Endothelial cell of umbilical vein (primary cell): ENCODE measurements around the gene ZSWIM6. TPM values are rescaled to one million over a fixed set of nuclear protein-coding genes. Genes with fewer than 3 reads are reported as not detected.
"Not testable (repeated sequence)": the region's sequence is repeated elsewhere in the genome, so short reads cannot be mapped to it uniquely, and the experiment has no call there.

Experiments used
- BruUV-seq: library from RNA; stranded (reverse); fragments of 400-500 nt; replicated peaks from 2 replicates; lab custom pipeline; 2021; lab: Mats Ljungman, UMichigan
- CTCF ChIA-PET: fragments of 300-600, 350-600 bp; sonication (Branson Sonifier 250); formaldehyde crosslinking; loops from one replicate; lab custom pipeline; 2021; ENCODE audit warnings: antibody characterized with exemption, inconsistent platforms; lab: Charles Lee
- POLR2A ChIA-PET: fragments of 300-600, 350-600 bp; sonication (Branson Sonifier 250); formaldehyde crosslinking; loops from one replicate; lab custom pipeline; 2021; ENCODE audit warnings: antibody characterized with exemption, inconsistent platforms; lab: Charles Lee
- DNase-seq: peaks from one replicate; pipeline ENCODE4 v3.0.0-alpha.2; 2011; ENCODE audit warnings: low read depth, low spot score
- FAIRE-seq: peaks from 2 replicates; lab custom pipeline; 2011; peaks lifted over from hg19 to GRCh38; lab: Jason Lieb, UNC
- H2AFZ ChIP-seq: 2 replicates; pipeline ENCODE4 v1.6.0; 2012; ENCODE audit warnings: low read depth, low read length, control low read depth, inconsistent platforms
- H3K27ac ChIP-seq: 2 replicates; pipeline ENCODE4 v1.5.1; 2011; ENCODE audit warnings: low read depth, mild to moderate bottlenecking, control low read depth, low read length, moderate library complexity; ENCODE audit not compliant: insufficient read depth
- H3K27me3 ChIP-seq, 2 experiments: 2 replicates each; pipeline versions ENCODE4 v1.6.0 to v1.6.1; 2011; ENCODE audit warnings: low read length in 2 of 2, mixed read lengths in 1 of 2; ENCODE audit not compliant: control insufficient read depth in 2 of 2, insufficient read depth in 2 of 2
- H3K36me3 ChIP-seq, 2 experiments: 2 replicates in 1 of 2; 3 replicates in 1 of 2; pipeline ENCODE4 v1.5.1; 2011; ENCODE audit warnings: low read length in 2 of 2, mild to moderate bottlenecking in 1 of 2, moderate library complexity in 1 of 2; ENCODE audit not compliant: control insufficient read depth in 2 of 2, insufficient read depth in 2 of 2; ENCODE audit errors: extremely low read depth in 1 of 2
- H3K4me1 ChIP-seq: 3 replicates; pipeline ENCODE4 v1.5.1; 2011; ENCODE audit warnings: mild to moderate bottlenecking, low read length; ENCODE audit not compliant: control insufficient read depth, insufficient read depth; ENCODE audit errors: extremely low read depth
- H3K4me2 ChIP-seq: 2 replicates; pipeline ENCODE4 v1.6.1; 2011; ENCODE audit warnings: low read length, control low read depth, mixed read lengths; ENCODE audit not compliant: insufficient read depth
- H3K4me3 ChIP-seq, 3 experiments: fragments of 200-600 bp in 1 of 3; sonication (generic), shearing (Covaris generic) in 1 of 3; replicated peaks in 1 of 3; 2 replicates each; pipeline ENCODE4 v1.5.1; 2011 to 2016; ENCODE audit warnings: control low read depth in 3 of 3, low read length in 3 of 3, mild to moderate bottlenecking in 2 of 3, inconsistent platforms in 1 of 3, low read depth in 1 of 3, moderate library complexity in 1 of 3; ENCODE audit not compliant: insufficient read depth in 1 of 3
- H3K79me2 ChIP-seq: 2 replicates; pipeline ENCODE4 v1.6.0; 2012; ENCODE audit warnings: low read length, inconsistent platforms; ENCODE audit not compliant: control insufficient read depth, insufficient read depth
- H3K9ac ChIP-seq: replicated peaks from 2 replicates; pipeline ENCODE3; 2011; ENCODE audit warnings: low read length, control low read depth; ENCODE audit not compliant: insufficient read depth; ENCODE audit errors: extremely low read depth
- H3K9me1 ChIP-seq: replicated peaks from 3 replicates; pipeline ENCODE4 v1.6.0; 2011; ENCODE audit warnings: mild to moderate bottlenecking, low read length; ENCODE audit not compliant: control insufficient read depth, insufficient read depth; ENCODE audit errors: extremely low read depth
- H3K9me3 ChIP-seq: replicated peaks from 2 replicates; pipeline ENCODE4 v1.5.1; 2012; ENCODE audit warnings: low read length, inconsistent platforms; ENCODE audit not compliant: control insufficient read depth, insufficient read depth
- H4K20me1 ChIP-seq: replicated peaks from 2 replicates; pipeline ENCODE3; 2011; ENCODE audit warnings: mild to moderate bottlenecking, low read length; ENCODE audit not compliant: control insufficient read depth, insufficient read depth; ENCODE audit errors: extremely low read depth
- FOS ChIP-seq: IDR thresholded peaks from 2 replicates; pipeline ENCODE4 v1.6.1; 2011; ENCODE audit warnings: mild to moderate bottlenecking, low read length, moderate library complexity, borderline replicate concordance; ENCODE audit not compliant: insufficient read depth
- GATA2 ChIP-seq: IDR thresholded peaks from 2 replicates; pipeline ENCODE4 v1.7.0; 2011; ENCODE audit warnings: low read depth, mild to moderate bottlenecking, moderate library complexity, mixed read lengths, low read length; ENCODE audit not compliant: insufficient read length, insufficient read depth
- JUN ChIP-seq: IDR thresholded peaks from 2 replicates; pipeline ENCODE4 v1.6.1; 2011; ENCODE audit warnings: borderline replicate concordance, low read depth; ENCODE audit not compliant: insufficient read length, insufficient read depth
- MYC ChIP-seq: IDR thresholded peaks from one replicate; pipeline ENCODE4 v1.6.1; 2011; ENCODE audit warnings: mild to moderate bottlenecking, low read depth, low read length
- POLR2A ChIP-seq: IDR thresholded peaks from 2 replicates; pipeline ENCODE4 v1.6.1; 2012; ENCODE audit warnings: low read depth, mild to moderate bottlenecking, control low read depth, low read length
- dilution Hi-C: fragments of 300-500 bp; cut with MboI; formaldehyde crosslinking; loops from one replicate; pipeline ENCODE4 v1.15.0; 2019; ENCODE audit warnings: low sequenced_read_pairs; ENCODE audit not compliant: extremely low pct_ligation_motif_present
- intact Hi-C: fragments of 100-400 bp; cut with micrococcal nuclease; formaldehyde crosslinking; loops from one replicate; pipeline ENCODE4 v1.10.0; 2022
- polyA plus RNA-seq, 4 experiments: library from polyadenylated mRNA; depleted of rRNA in 3 of 4; stranded (reverse) in 3 of 4; unstranded in 1 of 4; fragments of >200 nt; gene quantifications; 2 replicates each; pipeline versions ENCODE4 v1.2.1 to v1.2.3, GENCODE V29; 2011 to 2012; ENCODE audit warnings: missing spikeins in 1 of 4
- total RNA-seq: library from RNA; stranded (reverse); gene quantifications from 2 replicates; pipeline ENCODE4 v1.2.3, GENCODE V29; 2021
- TF ChIP-seq, protein P1 (sequence below): IDR thresholded peaks from 2 replicates; pipeline ENCODE4 v1.6.1; 2011; ENCODE audit not compliant: insufficient read depth, insufficient read length
- TF ChIP-seq, protein P2 (sequence below), 2 donors: IDR thresholded peaks; 1 replicate in 1 of 2; 2 replicates in 1 of 2; pipeline ENCODE4 v1.5.1; 2011; ENCODE audit warnings: low read length in 2 of 2, mild to moderate bottlenecking in 2 of 2, moderate library complexity in 2 of 2, control low read depth in 1 of 2, inconsistent platforms in 1 of 2, low read depth in 1 of 2; ENCODE audit not compliant: insufficient read depth in 1 of 2; ENCODE audit errors: extremely low read depth in 1 of 2

ZSWIM6 gene
- total and polyA plus RNA-seq, 2 donors (not counting 3 experiments of a cell fraction or from before 2014, with no cell fraction given), result 14.9 to 25.3 TPM

DNA sequence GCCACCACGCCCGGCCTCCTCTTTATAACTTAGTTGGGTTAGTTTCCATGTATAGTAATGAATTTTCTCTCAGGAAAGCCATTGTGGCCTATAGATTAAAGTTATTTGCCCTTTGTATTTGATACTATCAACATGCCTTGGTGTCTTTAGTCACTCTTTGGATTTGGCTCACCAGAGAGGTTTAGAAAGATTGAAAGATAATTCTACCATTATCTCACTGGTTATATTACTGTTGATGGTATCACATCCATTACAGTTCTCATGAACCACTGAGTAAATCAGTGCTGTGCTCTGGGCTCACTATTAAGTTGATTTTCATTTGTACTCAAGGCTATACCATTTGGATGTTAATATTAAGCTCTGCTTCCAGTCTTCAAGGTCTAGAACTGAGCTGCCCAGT lies 87.0 kb downstream of the ZSWIM6 start:
- Histone ChIP-seq H3K9ac (no peak overlapping the region), H3K27me3 (no peaks in the 10 kb centered on the region), H3K4me2 (no peak overlapping the region), H2AFZ (no peak overlapping the region), H3K27ac (no peak overlapping the region), H3K79me2 (peaks cover 98% of the 10 kb centered on the region), H3K36me3 (no peaks in the 10 kb centered on the region), H3K4me1 (peaks cover 3% of the 10 kb centered on the region), H4K20me1 (peaks cover 19% of the 10 kb centered on the region), H3K4me3 (no peak overlapping the region), H3K9me3 (no peaks in the 10 kb centered on the region), H3K9me1 (no peaks in the 10 kb centered on the region)
- intact Hi-C loops (no loop called here), dilution Hi-C loops (no loop called here)
- CTCF ChIA-PET, result interaction anchor here (1.3 kb wide), 1 partner anchor 240 kb away, joined by 3 read pairs; no protein-coding TSS in a partner anchor
- FAIRE-seq (no peak), DNase-seq (no peak)
- POLR2A ChIA-PET, result interaction anchor here (0.6 kb wide), 1 partner anchor 10 kb away, joined by 3 read pairs; no protein-coding TSS in a partner anchor
- no TSS peak for BruUV-seq
- TF ChIP-seq, protein P1, sequence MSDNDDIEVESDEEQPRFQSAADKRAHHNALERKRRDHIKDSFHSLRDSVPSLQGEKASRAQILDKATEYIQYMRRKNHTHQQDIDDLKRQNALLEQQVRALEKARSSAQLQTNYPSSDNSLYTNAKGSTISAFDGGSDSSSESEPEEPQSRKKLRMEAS, result no peak
- no peak for TF ChIP-seq MYC
- TF ChIP-seq GATA2, result no peak
- TF ChIP-seq POLR2A, result no peak

DNA sequence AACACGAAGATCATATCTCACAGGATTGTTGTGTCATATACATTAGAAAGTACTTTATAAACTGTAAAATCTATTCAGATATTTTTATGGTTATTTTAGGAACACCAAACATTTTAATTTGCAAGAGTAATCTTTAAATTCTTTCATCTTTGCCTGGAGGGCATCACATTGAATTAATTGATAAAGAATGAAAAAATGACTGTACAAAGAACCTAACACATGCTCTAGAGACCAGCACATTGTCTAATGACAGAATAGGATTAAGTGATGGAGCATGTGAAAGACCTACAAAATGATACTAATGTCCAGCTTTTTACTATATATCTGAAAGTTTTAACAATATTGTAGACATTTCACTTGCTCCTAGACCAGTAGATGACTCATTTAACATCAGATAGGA lies 88.0 kb downstream of the ZSWIM6 start:
- intact Hi-C loops (no loop called here), dilution Hi-C loops (no loop called here)
- H3K27ac ChIP-seq, result no peak overlapping the region
- peaks cover 3% of the 10 kb centered on the region for H3K4me1 ChIP-seq
- FAIRE-seq (no peak), DNase-seq (no peak)
- no peak overlapping the region for H3K4me3 ChIP-seq
- H3K79me2 ChIP-seq, result peaks cover 98% of the 10 kb centered on the region
- BruUV-seq, result no TSS peak
- ChIA-PET POLR2A (no interaction called here), CTCF (interaction anchor here (1.3 kb wide), 1 partner anchor 239 kb away, joined by 3 read pairs; no protein-coding TSS in a partner anchor)
- no peak overlapping the region for H3K9ac ChIP-seq
- no peaks in the 10 kb centered on the region for H3K36me3 ChIP-seq
- H4K20me1 ChIP-seq, result peaks cover 15% of the 10 kb centered on the region
- H3K9me3 ChIP-seq, result no peaks in the 10 kb centered on the region
- TF ChIP-seq JUN (no peak), POLR2A (no peak), FOS (peak; percentile 36), MYC (no peak), GATA2 (no peak)
- TF ChIP-seq, protein P2, sequence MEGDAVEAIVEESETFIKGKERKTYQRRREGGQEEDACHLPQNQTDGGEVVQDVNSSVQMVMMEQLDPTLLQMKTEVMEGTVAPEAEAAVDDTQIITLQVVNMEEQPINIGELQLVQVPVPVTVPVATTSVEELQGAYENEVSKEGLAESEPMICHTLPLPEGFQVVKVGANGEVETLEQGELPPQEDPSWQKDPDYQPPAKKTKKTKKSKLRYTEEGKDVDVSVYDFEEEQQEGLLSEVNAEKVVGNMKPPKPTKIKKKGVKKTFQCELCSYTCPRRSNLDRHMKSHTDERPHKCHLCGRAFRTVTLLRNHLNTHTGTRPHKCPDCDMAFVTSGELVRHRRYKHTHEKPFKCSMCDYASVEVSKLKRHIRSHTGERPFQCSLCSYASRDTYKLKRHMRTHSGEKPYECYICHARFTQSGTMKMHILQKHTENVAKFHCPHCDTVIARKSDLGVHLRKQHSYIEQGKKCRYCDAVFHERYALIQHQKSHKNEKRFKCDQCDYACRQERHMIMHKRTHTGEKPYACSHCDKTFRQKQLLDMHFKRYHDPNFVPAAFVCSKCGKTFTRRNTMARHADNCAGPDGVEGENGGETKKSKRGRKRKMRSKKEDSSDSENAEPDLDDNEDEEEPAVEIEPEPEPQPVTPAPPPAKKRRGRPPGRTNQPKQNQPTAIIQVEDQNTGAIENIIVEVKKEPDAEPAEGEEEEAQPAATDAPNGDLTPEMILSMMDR (IDR thresholded peaks at IDR 0.05; ENCODE audit: extremely low read depth in 1 of 2, insufficient read depth in 1 of 2, low read depth in 1 of 2, low read length in 2 of 2), result no peak
- TF ChIP-seq, protein P1, result no peak
- no peak overlapping the region for H2AFZ ChIP-seq
- H3K27me3 ChIP-seq, result no peaks in the 10 kb centered on the region
- no peak overlapping the region for H3K4me2 ChIP-seq
- no peaks in the 10 kb centered on the region for H3K9me1 ChIP-seq

DNA sequence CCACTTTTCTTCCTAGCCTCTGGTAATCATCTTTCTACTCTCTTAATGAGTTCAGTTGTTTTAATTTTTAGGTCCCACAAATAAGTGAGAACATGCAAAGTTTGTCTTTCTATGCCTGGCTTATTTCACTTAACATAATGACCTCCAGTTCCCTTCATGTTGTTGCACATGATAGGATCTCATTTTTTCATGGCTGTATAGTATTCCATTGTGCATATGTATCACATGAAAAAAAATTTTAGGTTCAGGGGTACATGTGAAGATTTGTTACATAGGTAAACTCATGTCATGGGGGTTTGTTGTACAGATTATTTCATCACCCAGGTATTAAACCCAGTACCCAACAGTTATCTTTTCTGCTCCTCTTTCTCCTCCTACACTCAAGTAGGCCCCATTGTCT lies 89.2 kb downstream of the ZSWIM6 start:
- FAIRE-seq, H3K36me3 ChIP-seq, dilution Hi-C loops, DNase-seq, intact Hi-C loops, H3K4me3 ChIP-seq, H3K4me2 ChIP-seq, H3K9ac ChIP-seq, BruUV-seq, CTCF ChIA-PET, H3K4me1 ChIP-seq, H2AFZ ChIP-seq, H3K9me3 ChIP-seq, H3K9me1 ChIP-seq, H3K27ac ChIP-seq, POLR2A ChIA-PET, H3K27me3 ChIP-seq: not testable (repeated sequence)
- peaks cover 11% of the 10 kb centered on the region for H4K20me1 ChIP-seq
- H3K79me2 ChIP-seq, result peaks cover 98% of the 10 kb centered on the region
